HTR-8/SVneo (cell line): ENCODE data around the gene DOCK2.
A peak's percentile ranks its signal among the peaks of the same experiment; 100 is the strongest.

ENCODE experiments used
- DNase-seq: peaks from one replicate; pipeline ENCODE4 v3.0.0; 2011; ENCODE audit warnings: low spot score, mixed read lengths; ENCODE audit not compliant: insufficient read length
- FAIRE-seq: peaks from 2 replicates; lab custom pipeline; 2011; peaks lifted over from hg19 to GRCh38; lab: Jason Lieb, UNC

DOCK2 gene

DNA sequence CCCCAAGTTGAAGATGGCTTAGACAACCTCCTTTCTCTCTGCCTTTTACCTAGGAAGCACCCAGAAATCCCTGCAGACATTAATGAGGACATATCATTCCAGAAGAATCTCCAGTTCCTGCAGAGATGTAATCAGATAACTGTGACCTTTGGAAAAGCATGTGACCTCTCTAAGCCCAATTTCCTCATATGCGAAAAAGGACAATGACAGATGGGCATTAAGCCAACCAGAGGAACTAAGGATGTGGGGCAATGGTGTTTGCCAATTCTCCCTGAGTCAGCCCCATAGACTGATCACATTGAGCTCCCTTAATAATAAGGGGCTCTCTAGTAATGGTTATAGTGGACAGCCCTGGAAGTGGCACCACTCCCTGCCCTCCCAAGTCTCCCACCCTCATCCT is 458.6 kb downstream of the DOCK2 start:
- DNase-seq (no peak), FAIRE-seq (no peak)

DNA sequence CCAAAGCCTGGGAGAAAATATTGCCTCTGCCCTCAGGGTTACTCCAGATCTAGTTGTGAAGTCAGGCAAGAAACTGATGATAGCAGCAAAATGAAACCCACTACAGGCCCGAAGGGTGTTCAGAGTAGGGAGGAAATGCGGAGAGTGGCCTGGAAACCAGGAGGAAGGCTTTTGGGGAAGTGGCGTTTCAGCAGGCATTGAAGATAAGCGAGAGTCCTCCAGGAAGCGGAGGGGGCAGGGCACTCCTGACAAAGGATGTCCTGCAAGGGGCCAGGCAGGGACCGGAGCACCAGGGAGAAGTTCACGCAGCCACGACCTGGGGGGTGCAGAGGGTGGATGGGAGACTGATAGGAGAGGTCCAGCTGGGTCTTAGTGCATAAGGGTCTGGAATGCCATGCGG is 460.9 kb downstream of the DOCK2 start:
- DNase-seq (no peak), FAIRE-seq (no peak)

DNA sequence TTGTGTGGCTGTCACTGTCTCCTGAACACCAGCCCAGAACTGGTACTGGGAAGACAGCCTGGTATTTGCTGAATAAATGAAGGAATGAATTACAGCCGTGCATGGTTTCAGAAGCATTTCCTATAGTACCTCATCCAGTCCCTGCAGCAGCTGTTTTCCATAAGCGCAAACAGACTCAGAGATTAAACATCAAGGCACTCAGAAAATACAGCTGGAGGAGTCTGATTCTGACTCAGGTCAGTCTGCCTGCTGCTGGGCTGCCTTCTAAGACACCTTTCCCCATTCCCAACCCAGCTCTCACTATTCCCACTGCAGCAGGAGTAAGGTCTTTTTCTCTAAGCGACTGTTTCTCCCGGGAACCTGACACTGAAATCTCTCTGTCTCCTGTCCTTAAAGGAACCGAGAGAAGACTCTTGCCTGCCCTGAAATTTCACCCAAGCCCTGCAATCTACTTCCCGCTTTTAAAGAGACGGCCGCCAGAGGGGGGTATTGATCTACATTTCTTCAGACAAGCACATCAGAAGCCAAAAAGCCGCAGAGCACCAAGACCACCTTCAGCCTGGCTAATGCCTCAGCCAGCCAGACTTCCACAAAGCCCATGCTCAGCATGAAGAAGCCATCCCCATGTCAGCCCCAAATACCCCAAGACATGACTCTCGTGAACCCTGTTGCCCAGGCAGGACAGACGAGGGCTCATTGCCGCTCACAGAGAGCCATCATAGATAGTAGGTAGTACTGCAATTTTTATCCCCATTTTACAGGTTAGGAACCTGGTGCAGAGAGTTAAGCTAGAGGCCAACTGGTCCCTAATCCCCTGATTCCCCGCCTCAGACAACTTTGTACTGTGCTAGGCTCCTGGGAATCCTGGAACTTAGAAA is 463.2 kb downstream of the DOCK2 start:
- DNase-seq (peak; percentile 64), FAIRE-seq (no peak)

DNA sequence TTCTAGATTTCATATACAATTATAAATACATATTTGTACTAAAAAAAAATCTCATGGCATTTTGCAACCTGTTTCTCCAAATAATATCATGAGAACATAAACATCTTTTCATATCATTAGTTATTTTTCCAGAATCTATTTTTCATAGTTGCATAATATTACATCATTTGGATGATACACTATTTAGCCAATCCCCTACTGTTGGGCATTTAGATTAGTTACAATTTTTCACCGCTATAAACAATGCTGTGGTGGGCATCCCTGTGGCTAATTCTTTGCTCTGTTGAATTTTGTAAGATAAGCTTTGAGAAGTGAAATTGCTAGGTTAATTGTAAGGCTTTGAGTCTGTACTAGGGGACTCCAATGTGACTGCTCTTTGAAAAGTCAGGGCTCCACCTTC is 466.4 kb downstream of the DOCK2 start:
- no peak for FAIRE-seq

DNA sequence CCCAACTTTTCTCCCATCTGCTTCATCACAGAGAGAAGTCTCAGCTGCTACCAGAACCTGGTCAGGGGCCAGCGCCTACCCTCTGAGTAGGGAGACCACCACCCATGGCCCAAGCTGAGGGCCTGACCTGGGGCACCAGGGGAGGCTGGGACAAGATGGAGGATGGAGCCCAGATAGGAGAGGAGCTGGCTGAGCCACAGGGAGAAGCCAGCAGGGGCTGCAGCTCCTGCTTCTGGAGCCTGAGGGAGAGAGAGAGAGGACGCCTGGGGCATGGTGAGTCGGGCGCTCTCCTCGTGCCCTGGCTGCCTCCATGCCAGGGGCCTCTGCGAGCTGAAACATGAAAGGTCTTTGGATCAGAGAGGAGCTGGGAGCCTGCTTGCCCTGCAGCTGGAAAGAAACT is 467.2 kb downstream of the DOCK2 start:
- no peak for FAIRE-seq
- no peak for DNase-seq

More for the DNA sequence above, 466.4 kb downstream of the DOCK2 start:
- no peak for DNase-seq

DNA sequence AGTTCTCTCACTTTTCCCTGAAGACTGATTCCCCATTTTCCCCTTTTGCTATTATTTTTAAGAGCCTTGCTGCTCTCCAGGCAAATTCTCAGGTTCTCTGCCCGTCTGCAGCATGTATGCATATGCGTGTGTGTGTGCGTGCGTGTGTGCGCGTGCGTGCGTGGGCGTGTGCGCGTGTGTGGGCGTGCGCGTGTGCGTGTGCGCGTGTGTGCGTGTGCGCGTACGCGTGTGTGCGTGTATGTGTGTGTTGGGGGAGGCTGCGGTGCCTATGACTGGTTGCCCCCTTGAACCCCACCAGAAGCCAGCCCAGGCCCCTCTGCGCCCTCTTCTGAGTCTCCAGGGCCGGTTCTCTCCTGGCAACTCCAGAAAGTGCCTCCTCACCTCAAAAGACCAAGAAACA is 467.6 kb downstream of the DOCK2 start:
- no peak for DNase-seq
- no peak for FAIRE-seq

DNA sequence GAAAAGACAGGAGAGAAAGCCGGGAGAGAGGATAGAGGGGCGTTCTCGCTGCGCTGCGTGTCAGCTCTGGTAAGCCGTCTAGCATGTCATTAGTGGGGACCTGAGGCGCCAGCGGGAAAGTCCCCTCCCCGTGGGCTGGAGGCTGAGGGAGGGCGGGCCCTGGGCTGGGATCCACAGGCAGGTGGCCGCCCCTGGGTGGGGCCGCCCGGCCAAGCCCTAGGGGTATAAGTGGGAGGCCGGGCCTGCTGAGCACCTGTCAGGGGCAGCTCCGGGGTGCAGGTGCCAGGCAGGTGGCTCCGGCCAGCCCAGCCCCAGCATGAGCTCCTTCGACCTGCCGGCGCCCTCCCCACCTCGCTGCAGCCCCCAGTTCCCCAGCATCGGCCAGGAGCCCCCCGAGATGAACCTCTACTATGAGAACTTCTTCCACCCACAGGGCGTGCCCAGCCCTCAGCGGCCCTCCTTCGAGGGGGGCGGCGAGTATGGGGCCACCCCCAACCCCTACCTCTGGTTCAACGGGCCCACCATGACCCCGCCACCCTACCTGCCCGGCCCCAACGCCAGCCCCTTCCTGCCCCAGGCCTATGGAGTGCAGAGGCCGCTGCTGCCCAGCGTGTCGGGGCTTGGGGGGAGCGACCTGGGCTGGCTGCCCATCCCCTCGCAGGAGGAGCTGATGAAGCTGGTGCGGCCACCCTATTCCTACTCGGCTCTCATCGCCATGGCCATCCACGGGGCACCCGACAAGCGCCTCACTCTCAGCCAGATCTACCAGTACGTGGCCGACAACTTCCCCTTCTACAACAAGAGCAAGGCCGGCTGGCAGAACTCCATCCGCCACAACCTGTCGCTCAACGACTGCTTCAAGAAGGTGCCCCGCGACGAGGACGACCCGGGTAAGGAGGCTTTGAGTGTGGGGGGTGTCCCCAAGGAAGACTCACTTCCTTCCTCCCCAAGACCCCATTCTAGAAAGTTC is 468.9 kb downstream of the DOCK2 start, which contains the start of gene FOXI1:
Gene FOXI1 (plus strand): TSS at position 256 of the 970 bp plus-strand sequence. CDS start 61 bp downstream, at position 317.
- DNase-seq (no peak), FAIRE-seq (no peak)

DNA sequence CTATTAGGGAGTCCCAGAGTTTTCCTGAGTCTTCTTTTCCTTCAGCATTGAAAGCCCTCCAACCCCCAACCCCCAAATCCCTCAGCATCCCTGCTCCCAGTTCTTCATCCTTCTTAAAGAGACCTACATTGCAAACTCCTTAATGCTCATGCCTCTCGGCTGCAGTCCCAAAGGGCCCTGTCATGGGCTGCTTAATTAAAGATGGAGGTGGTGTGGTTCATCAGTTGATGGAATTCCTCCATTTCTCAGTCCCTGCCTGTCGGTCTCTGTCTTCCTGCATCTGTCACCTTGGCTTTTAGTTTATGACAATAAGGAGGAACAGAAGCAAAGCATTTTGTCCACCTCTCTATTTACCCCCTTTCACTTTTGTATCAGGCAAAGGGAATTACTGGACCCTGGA is 470.6 kb downstream of the DOCK2 start:
- FAIRE-seq (no peak), DNase-seq (no peak)

DNA sequence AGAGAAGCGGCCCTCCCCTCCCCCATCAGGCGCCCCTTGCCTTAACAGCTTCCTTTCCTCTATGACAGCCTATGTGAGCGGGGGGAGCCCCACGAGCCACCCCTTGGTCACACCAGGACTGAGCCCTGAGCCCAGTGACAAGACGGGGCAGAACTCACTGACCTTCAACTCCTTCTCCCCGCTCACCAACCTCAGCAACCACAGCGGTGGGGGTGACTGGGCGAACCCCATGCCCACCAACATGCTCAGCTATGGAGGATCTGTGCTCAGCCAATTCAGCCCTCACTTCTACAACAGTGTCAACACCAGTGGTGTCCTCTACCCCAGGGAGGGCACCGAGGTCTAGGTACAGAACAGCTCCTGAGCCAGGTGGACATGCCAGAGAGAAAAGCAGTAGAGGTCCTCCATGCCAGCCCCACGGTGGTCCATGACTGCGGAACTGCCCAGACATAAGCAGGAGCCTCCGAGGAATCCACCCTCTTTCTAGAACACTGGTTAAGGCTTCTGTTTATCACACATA is 471.3 kb downstream of the DOCK2 start:
- FAIRE-seq: no peak
- DNase-seq: no peak

DNA sequence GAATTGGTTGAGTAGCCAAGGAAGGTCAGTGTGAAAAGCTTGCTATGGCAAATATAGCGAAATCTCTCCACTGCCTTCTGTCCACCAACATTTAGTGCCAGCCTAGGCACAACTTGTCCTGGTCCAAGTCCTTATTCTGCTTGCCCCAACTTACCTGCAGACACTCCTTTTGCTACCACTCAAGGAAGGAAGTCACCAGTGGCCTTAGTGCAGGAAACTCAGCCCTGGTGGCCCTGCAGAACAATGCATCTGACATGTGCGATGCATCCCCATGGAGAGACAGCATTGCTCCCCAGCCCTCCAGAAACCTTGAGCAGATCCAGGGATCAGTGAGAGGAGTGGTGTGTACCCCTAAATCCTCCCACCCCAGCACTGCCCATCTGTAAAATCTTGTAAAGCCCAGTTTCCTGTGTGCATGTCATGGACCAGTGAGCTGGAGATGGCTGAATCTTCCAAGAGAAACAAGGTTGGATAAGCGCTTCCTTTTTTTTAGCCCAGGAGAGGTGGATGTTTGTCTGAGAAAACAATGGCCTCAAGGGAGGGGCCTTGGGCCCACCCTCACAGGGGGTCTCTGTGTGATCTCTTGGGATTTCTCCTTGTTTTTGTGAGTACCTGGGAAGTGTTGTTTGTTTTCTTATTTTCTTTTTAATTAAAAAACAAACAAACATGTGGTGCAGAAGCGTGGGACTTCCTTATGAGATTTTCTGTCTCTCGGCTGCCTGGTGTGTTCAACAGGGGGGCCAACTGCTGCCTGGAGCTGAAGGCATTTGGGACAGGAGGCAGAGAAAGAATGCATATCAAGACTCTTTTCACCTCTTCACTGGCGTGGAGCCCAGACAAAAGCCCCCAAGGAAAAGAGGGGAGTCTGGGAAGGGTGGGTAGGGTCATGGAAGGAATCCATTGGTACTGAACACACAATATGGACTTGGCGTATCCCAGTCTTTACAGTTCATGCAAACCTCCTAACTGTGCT is 472.3 kb downstream of the DOCK2 start:
- DNase-seq: no peak
- FAIRE-seq: no peak

DNA sequence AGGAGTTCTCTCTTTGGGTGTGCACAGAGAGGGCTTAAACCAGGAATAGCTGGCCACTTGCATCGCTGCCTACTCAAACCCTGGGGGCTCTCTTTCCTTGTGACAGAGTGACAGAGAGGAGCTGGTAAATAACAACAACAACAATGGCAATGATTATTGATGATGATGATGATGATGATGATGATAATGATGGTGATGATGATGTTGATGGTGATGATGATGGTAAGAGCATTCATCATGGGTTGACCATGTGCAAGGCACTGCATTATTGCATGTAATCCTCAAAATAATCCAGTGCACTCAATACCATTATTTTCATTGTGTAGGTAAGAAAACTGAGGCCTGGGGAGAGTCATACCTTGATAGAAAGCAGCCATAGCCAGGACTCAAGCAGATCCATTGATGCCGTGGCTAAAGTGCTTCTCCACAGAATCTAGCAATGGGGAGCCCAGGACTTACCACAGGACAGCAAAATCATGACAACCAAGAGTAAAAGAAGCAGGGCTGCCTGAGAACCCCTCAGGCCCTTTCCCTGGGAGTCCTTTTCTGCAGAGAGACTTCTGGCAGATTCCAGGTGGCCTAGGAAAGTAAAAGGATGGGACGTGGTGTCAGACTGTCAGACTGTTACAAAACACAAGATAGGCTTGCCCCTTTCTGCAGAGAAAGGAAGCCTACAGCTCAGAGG is 473.5 kb downstream of the DOCK2 start:
- no peak for FAIRE-seq
- DNase-seq: no peak

DNA sequence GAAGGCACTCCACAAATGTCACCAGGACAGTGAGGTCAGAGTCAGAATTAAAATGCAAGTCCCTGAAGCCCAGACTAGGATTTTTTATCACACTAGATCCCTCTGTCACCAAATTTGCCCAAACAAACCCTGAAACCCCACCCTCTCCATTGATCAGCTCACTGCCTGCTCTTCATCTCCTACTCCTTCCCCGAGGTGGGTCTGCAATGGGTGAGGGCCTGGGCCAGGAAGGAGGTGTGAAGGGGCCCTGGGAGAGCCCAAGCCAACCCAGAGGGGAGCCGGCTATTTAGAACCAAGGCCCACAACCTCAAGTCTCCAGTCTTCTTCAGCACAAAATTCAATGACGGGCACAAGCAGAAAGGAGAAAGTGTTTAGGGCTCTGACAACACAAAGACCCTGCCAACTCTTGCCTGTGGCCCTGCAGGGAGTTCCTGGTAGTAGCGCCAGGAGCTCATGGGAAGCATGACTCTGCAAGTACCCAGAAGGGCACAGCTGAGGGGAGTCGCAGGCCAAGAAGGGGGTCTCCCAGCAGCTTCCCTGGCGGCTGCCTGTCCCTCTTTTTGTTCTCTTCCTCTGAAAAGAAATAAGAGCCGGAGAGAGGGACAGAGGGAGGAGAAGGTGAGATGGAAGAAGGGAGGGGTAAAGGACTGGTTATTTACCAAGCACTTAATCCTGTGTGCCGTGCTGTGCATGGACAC is 474.2 kb downstream of the DOCK2 start:
- DNase-seq (no peak), FAIRE-seq (no peak)

DNA sequence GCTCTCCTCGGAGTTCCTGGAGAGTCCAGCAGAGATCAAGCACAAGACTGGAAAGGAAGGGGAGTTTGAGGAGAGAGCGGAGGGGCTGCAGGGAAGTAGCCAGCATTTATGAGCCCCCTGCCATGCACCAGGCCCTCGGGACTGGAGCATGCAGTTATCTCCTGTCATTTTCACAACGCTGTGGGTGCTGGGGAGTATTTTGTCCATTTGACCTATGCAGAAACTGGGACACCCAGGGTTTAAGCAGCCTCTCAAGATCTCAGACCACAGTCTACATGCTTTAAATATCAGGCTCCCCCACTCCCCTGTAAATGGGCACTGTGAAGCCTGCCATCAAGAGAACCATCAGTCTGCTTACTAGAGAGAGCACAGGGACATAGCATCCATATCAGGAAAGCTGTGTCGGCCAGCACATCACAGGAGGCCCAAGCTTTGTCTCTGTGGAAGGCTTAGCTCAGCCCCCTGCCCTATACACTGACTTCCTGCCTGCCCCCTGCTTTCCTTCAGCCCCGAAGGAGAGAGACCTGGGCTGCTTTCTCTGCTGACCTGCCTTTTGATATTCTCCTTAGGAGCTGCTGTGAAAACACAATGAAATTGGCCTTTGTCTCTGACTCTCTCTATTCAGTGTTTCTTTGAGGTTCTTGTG is 475.9 kb downstream of the DOCK2 start:
- FAIRE-seq (no peak), DNase-seq (no peak)

DNA sequence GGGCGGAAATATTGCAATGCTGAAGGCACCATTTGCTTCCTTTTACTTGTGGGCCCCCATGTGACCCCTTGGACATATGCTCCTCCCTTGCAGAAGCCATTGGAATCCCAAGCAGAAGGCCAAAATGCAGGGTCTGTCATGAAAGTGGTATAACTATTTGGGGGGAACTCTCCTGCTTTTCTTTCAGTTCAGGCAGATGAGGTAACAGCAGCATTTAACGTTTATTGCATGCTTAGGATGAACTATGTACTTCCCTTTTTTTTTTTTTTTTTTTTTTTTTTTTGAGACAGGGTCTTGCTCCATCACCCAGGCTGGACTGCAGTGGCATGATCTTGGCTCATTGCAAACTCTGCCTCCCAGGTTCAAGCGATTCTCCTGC is 476.4 kb downstream of the DOCK2 start:
- FAIRE-seq: no peak
- no peak for DNase-seq

DNA sequence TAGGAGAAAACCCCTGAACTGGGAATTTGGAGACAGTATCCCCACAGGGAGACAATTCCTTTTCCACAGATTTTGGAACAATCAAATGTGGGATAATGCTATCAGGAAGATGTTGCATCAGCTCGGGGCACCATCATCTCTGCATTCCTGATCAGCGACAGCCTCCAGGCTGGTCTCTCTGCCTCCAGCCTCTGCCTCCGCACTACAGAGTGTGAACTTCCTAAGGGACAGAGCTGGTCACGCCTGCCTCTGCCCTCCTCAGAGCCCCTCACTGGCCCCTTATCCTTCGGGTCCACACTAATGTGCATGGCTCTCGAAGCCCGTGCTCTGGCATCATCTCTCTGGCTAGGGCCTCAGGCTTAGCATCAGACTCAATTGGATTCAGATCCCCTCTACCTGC is 477.2 kb downstream of the DOCK2 start:
- FAIRE-seq: no peak
- no peak for DNase-seq

DNA sequence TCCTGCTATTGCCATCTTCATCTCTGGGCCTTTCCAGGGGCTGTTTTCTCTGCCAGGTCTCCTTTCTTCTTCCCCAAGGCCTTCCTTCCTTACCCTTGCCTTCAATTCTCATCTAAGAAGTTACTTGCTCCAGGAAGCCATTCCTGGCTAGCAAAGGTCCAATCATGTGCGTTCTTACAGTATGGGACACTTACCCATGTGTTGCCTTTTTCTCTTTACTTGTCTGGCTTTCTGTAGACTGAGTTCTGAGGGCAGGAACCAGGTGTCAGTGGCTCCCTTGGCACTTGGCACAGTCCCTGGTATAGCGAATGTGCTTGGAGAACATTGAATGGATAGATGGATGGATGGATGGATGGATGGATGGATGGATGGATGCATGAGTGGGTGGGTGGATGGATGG is 478.9 kb downstream of the DOCK2 start:
- DNase-seq (no peak), FAIRE-seq (no peak)

DNA sequence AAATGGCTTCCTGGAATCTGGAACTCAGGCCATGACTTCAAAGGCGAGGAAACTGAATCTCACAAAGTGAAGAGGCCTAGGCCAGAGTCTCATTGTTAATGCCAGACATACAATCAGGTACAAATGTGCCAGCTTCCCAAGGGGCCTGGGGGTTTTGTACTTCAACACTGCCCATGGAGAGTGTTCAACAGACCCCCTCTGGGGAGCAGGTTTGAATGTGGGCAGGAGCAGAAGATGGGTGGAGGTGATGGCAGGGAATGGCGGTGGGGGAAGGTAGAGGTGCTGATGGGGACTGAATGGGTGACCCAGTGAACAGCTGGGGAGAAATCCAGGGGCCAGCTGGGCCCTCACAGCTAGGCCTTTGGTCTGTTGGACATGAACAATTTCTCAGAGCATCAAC is 480.7 kb downstream of the DOCK2 start:
- FAIRE-seq (no peak), DNase-seq (no peak)

DNA sequence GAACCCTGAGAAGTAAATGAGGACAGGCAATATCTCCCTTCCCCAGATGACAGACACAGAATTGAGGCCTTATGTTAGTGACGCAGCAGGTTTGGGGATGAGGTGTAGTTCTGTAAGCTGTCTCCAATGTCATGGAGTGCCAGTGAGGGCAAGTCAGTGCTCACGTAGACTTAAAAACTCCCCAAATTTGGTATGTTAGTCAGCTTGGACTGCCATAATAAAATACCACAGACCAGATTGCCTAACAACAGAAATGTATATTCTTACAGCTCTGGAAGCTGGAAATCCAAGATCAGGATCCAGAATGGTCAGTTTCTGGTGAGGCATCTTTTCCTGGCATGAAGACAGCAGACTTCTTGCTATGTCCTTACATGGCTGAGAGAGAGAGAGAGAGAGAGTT is 483.5 kb downstream of the DOCK2 start:
- DNase-seq (no peak), FAIRE-seq (no peak)
